CD4-positive, alpha-beta T cell treated with Interleukin-10 for 1 hour (primary cell): ENCODE data around the gene LRP6.

ENCODE experiments used
- DNase-seq: peaks from one replicate; pipeline ENCODE4 v3.0.0-alpha.2; 2020

LRP6 gene

DNA sequence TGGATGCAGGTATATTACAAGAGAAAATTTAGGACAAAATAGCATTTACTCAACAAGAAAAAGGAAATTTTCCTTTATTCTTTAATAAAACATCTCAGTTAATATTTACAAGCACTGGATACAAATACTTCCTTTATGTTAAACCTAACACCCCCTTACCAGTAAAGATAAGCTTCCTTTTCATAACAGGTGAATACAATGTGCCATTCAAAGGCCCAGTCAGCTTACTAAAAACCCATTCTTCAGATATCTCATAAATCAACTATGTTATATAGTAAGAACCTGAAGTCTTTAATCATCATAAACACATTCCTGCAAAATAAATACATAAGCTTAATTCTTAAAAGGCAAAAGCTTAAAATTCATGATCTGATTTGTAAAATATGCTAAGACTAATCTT, 52.6 kb downstream of the LRP6 start:
- DNase-seq: no peak

DNA sequence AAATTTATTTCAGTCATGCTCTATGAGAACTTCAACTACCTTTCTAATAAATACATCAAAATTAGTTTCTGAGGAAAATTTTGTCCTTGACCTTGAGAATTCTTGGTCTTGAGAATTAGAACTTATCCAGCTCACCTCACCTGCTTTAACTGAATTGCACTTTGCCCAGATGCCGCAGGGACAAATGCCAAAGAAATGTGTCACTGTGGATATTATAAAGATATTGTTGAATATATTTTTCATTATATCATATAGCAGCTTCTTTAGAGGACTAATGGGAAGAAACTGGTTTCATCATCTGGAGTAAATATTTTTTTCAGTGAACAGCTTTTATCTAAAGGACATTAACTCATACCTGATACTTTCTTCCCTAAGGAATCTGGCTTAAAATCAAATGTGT, 54.1 kb downstream of the LRP6 start:
- no peak for DNase-seq

DNA sequence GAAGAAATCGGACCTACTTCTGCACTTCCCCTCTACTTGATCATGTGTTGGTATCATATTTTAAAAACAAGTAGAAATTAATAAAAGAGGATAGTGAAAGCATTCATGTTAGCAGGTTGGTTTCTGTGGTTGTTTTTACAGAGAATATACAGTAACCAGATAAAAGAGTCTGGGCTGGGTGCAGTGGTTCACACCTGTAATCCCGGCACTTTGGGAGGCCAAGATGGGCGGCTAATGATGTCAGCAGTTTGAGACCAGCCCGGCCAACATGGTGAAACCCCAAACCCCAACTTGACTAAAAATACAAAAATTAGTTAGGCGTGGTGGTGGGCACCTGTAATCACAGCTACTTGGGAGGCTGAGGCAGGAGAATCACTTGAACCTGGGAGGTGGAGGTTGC, 55.9 kb downstream of the LRP6 start:
- DNase-seq: peak; percentile 28

DNA sequence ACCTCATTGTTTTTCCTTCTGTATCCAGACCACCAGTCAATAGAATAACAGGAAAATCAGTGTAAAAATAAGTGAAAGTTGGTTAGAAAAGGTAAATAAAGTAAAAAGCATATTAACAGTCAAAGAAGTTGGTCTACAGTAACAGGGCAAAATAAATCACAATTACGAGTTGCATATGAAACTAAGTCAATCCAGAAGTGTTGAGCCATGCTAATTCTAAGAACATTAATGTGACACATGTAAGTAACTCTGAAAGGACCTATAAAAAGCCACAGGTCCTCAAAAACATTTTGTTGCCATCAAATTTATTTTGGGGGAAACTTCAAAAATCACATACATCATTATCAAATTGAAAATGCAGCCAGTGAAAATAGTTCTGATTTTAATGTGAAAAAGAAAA, 56.4 kb downstream of the LRP6 start:
- DNase-seq: no peak

DNA sequence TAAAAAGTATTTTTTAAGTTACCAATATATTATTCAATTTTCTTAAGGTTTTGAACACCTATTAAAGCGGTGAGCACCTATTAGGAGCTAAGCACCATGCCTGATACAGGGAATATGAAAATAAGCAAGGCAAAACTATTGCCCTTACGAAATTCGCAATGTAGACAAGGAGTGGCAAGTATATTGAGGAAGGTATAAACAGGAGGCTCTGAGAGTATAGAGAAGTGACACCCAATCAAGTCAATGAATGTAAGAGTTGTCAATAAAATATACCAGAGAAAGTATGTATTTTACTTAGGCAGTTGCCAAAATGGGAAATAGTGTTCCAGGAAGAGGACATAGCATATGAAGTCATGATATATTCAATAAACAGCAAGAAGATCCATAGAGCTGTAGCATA, 57.2 kb downstream of the LRP6 start:
- DNase-seq: no peak

DNA sequence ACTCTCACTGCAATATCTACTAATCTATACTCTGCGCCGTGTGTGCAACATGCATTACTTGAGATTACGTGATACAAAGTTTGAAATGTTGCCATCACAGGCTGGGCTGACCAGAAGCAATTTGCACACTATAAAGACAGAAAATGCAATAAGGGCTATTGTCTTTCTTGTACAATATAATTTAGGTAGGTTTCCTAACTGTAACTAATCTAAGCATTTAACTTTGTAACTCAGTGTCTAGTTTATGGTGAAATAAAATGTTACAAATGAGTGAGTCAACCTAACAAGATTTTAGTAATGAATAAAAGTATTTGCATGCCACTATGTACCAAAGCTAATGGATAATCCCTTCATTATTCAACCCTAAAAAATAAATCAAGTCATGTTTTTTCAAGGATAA, 57.8 kb downstream of the LRP6 start:
- no peak for DNase-seq

DNA sequence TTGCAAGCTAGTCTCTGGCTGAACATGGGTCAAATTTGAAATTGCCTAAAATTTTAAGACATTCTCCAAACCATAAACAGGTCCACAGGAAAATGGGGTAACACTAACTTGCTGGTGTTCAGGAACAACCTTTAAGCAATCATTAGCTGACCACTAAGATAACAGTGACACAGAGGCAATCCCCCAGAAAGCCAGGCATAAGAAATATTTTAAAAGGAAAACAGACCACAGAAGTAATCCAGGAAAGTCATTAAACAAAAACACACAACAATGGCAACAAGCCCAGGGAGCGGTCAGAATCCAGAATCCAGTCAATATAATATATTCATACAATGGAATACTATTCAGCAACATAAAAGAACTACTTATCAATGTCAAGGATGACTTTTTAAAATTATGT, 59.1 kb downstream of the LRP6 start:
- DNase-seq: no peak

DNA sequence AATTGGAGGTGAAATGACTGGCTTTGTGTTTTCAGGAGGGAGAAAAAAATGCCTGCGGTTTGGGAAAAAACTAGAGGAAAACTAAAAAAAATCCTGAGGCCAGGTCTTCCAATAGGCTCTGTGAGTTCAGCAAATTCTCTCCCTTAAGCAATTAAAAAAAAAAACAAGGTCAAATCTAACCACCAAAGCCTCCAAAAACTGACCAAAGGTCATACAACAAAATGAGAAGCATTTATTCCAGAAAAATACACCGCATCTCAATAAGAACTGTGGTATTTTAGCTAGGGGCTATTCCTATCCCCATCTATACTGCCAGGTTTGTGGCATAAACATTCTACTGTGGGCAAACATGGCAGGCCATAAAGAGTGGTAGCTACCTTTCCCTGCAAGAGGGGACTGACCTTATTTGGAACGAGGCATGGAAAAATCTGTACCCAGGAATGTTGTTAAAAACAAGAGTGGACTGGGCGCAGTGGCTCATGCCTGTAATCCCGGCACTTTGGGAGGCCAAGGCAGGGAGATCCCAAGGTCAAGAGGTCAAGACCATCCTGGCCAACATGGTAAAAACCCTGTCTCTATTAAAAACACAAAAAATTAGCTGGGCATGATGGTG, 60.0 kb downstream of the LRP6 start:
- DNase-seq: no peak

DNA sequence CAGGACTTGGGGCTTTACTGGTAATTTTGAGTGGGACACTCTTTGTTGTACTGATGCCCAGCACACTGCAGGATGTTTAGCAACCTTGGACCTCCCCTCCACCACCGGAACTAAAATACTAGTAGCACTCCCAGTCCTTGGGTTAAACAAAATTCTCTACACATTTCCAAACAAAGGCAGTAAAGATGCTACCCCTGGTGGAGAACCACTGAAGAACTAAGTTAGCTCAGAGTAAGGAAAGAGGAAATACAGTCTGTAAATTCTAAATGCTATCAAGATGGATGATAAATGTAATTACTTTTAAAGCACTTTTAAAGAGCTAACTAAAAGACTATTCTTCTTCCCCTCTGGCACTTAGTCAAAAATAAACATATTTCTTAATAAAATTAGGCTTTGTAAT, 64.1 kb downstream of the LRP6 start:
- no peak for DNase-seq

DNA sequence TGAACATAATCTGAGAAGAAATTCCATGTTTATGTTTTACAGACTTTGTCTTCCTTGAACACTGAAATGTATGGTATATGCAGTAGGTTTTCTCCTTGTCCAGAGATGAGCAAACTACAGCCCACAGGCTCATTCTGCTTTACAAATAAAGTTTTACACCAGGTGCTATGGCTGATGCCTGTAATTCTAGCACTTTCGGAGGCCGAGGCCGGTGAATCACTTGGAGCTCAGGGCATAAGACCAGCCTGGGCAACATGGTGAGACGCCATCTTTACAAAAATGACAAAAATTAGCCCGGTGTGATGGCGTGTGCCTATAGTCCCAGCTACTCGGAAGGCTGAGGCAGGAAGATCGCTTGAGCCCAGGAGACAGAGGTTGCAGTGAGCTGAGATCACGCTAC, 64.7 kb downstream of the LRP6 start:
- DNase-seq: no peak

DNA sequence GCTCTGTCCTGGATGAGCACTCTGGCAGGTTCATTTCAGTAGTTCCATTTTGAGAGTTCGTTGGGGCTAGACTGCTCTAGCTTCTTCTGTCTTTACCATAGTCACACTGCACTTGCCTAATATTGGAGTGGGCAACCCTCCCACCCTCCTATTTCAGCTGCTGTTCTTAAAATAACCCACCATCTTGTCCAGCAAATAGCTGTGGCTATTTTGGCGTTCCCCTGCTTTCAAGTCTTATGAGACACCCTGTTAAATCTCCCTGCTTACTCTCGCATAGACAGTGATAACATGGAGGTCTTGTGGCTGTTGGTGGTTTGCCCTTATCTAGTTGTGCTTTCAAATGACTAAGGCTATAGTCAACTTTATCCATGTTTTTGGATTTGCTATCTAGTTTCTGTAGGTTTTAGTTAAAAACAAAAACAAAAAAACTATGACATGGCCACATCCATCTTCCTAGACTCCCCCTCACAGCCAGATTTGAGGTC, 65.5 kb downstream of the LRP6 start:
- DNase-seq: no peak

DNA sequence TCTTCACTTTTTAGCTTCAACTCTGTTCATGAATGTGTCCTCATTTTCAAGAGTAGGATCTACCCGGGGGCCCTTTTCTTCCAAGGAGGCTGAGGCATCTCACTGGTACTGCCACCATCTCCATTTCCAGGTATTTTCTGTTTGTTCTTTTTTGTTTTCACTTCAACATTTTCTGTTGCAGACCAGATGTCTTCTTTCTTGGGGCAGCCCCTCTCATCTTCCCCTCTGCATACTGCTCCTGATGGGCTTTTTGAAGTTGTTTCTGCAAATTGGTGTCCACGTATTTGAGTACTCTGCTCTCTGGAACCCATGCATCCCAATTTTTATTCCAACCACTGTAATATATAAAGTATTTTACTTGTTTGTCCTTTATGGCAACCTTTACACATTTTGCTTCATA, 66.5 kb downstream of the LRP6 start:
- no peak for DNase-seq

DNA sequence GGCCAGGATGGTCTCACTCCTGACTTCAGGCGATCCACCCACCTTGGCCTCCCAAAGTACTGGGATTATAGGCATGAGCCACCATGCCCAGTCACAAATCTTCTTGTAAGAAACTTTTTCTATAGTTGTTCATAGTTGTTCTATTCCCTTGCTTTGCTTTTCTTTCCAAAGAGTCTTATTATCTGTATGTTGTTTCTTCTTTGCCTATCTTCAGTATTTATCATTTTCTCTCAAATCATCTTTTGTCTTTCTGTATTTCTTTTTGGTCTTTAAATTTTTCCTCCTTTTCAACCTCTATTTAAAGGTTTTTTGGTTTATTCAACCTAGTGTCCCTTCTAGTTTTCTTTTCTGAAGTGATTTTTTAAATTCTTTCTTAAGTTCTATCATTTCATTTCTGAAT, 68.7 kb downstream of the LRP6 start:
- DNase-seq: no peak

DNA sequence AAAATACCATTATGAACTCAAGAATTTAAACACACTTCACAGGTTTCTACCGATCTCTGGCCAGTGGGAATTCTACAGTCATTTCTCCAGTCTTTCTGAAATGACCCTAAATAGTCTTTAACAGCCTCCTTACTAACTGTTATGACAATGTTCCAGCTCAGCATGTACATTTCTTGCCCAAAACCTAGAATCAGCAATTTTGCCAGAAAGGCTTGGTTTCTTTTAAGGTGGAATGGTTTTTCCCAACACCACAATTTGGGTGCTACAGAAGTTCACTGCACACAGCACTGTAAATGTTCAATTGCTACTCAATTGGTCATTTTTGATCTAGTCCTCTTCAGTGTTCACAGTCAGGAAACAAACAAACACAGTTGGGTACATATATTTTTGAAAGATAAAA, 69.7 kb downstream of the LRP6 start:
- DNase-seq: no peak

DNA sequence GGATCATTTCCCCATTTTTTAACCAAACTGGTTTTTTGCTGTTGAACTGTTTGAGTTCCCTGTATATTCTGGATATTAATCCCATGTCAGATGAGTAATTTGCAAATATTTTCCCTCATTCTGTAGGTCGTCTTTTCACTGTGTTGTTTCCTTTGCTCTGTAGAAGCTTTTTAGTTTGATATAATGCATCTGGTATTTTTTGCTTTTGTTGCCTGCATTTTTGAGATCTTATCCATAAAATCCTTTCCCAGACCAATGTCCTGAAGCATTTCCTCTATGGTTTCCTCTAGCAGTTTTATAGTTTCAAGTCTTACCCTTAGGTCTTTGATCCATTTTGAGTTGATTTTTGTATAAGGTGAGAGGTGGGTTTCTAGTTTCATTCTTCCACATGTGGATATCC, 71.3 kb downstream of the LRP6 start:
- no peak for DNase-seq

DNA sequence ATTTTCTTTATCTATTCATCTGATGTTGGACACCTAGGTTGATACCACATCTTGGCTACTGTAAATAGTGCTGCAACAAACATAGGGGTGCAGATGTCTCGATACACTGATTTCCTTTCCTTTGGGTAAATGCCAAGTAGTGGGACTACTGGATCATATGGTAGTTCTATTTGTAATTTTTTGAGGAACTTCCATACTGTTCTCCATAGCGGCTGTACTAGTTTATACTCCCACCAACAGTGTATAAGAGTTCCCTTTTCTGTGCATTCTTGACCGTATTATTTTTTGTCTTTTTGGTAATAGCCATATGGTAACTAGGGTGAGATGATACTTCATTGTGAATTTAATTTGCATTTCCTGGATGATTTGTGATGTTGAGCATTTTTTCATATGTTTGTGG, 71.8 kb downstream of the LRP6 start:
- DNase-seq: no peak

DNA sequence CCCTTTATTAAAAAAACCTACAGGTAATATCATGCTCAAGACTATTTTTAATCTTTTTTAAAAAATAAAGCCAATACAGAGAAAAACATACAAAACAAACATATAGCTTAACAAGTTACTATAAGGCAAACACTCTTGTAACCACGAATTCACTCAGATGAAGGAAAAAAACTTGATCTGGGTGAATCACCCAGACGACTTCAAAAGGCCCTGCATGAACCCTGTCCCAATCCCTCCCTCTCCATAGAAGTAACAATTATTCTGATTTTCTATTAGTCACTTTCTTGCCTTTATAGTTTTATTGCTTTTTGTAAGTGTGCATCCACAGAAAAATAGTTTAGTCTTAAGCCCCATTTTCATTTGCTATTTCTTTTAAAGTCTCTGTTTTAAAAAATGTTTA, 72.6 kb downstream of the LRP6 start:
- no peak for DNase-seq

DNA sequence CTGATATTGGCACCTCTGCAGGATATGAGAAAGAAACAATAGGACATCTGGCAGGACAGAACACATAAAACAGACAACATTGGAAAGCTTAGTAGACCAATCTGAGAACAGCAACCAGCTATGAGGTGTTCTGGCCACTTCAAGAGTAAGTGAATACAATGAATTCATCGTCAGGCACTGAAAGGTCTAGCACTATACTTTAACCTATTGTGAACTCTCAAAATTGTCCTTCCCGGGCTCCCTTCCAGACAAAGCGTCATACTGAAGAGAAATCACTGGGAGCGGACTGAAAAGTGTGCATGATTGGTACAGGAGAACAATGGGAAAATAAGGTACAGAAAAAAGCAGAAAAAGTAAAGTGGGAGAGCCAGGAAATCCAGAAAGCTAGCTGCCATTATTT, 75.8 kb downstream of the LRP6 start:
- DNase-seq: no peak

DNA sequence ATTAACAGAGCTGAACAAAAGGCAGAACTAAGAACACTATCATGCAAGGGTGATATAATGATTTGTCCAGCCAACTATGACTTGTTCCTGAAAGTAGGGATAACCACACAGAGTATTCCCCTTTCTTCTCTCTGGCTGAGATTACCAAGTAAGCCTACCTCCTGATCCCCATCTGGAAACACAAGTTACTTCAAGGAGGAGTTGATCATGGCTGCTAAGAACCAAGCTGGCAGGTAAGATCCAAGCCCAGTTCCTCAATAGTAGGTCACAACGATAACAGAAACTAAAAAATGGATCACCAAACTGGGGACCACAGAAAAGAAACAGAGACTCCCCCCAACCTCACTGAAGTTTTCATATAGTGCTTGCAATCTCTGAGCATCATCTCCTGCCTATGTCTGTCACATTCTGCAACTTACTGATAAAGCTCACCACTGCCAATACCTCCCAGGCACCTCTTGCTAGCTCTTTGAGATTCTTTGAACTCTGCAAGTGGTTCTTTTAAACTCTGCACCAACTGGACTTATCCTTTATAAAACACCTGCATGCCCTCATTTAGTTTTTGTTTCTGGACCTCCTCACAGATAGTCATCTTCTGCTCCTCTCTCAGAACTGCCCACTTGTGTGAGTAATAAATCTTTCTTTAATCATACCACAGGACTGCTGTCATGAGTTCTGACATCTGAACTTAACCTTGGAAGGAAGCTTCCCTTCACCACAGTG, 76.6 kb downstream of the LRP6 start:
- no peak for DNase-seq

DNA sequence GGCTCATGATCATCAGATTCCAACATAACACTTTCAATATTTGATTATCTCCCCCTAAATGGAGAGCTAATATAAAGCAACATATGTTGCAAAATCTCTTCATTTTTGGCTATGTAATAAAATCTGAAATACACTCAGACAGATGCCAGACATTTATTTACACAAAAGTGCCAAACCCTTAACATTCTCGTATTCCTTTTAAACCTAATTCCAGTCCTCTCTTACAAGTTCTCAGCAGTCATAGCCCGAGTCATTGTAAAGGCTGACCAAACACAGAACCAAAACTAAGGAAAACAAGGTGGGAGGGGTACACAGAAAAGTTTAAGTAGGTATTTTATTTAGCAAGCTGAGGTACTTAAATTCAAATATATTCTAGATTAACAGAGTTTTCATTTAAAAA, 81.4 kb downstream of the LRP6 start:
- no peak for DNase-seq

DNA sequence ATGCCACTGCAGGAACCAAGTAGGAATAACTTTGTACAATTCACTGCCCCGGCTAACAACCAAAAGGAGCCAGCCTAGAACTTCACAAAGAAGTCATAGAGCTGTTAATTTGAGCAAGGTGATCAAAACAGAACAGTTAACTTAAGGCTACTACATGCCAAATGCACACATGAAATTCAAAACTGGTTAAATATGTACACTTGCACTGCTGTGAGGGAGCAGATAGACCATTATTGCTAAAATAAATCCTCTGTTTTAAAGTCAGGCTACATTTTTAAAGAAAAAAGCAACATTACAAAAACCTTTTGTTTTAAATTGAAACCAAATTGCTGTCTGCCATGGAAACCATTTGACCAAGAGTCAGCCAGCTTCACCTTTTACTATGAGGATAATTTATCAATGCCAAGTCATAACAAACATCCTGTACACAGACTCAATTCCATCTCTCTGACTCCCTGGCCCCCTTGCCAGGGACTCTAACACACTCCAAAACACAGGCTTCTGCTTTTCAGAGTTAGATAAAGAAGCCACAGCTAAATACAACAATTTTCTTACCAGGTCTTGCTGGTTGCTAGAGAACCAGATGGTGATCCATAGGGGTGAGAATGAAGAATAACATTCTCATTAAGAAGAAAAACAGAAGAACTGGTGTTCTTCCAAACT, 84.0 kb downstream of the LRP6 start:
- DNase-seq: no peak

DNA sequence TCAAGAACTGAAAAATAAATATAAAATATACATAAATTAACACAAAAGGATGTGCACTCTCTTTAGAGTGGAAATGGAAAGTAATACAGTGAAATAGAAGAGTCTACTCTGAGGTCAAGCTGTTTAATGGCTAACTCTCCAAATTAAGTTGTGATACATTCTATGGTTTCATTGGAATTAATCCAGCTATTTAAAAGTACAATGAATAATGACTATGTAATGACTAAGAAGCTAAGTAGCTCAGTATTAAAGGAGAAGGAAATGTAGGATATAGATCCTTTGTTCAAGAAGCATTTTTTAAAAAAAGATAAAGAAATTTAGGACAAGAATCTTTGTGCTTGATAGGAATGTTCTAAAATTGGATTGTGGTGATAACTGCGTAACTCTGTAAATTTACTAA, 85.3 kb downstream of the LRP6 start:
- DNase-seq: no peak

DNA sequence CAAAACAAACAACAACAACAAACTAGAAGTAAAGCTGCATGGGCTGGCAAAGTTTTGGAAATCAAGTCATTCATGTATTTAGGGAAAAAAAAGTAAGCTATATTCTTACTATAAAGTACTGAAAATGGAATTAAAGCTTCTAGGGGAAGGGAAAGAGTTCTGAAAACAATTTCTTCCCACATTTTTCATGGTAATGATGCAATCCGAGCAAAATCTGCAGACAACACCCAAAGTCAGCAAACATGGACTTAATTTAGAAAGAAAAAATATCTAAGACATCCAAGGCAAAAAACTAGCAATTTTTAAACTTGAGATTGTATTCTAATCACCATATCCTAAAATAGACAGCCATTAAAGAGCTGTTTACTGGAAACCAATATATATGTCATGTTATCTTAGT, 86.3 kb downstream of the LRP6 start:
- DNase-seq: no peak

DNA sequence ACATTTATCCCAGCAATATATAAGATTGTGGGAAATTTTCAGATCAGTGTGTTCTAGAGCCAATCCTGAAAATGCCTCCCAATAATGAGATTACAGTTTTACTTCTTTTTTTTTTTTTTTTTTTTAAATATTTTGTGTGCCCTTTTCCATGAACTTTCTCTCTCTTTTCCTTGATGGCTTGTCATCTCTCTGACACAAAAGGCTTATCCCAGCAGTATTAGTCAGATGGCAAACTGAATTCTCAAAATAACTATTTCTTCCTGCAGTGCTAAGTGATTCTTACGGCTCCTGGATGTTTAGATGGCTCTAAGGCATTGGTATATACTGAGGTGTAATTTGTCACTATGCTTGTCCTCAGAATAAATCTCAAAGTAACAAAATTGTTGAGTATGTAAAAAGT, 86.7 kb downstream of the LRP6 start:
- no peak for DNase-seq

DNA sequence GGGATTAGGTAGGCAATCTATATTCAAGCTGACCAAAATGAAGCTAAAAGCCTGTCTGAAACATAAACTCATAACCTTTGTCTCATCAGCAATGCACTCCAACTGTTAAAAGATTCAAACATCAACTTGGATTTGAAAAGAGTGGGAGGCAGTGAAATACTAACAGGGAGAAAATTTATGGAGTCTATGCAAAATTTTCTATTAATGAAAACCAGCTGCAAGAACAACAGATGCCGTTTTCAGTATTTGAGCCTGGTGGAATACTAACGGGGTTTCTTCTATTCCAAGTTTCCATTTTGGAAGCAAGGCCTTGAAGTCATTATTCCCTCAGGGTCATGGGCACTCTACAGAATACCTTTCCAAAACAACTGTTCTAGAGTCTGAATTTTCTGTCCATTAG, 88.3 kb downstream of the LRP6 start:
- no peak for DNase-seq
